SJSA1 (cell line): ENCODE measurements around the gene HAPLN3. TPM values are rescaled to one million over a fixed set of nuclear protein-coding genes. Genes with fewer than 3 reads are reported as not detected.
A peak's percentile ranks its signal among the peaks of the same experiment; 100 is the strongest.

Experiments used
- DNase-seq, 2 experiments: peaks; one replicate each; pipeline ENCODE4 v3.0.0-alpha.2; 2015 to 2020; ENCODE audit warnings: low spot score in 2 of 2, low read depth in 1 of 2
- H3K27ac ChIP-seq: fragments of 250-450 bp; sonication (Bioruptor Pico); 2 replicates; pipeline ENCODE4 v1.5.1; 2020; ENCODE audit warnings: mild to moderate bottlenecking, moderate library complexity
- H3K27me3 ChIP-seq: fragments of 250-450 bp; sonication (Bioruptor Pico); replicated peaks from 2 replicates; pipeline ENCODE4 v1.5.1; 2020; ENCODE audit warnings: mild to moderate bottlenecking, moderate library complexity
- H3K36me3 ChIP-seq: fragments of 250-450 bp; sonication (Bioruptor Pico); 2 replicates; pipeline ENCODE4 v1.5.1; 2020; ENCODE audit warnings: mild to moderate bottlenecking
- H3K4me1 ChIP-seq: fragments of 250-450 bp; sonication (Bioruptor Pico); replicated peaks from 2 replicates; pipeline ENCODE4 v1.6.1; 2021; ENCODE audit warnings: mild to moderate bottlenecking
- H3K4me3 ChIP-seq: fragments of 250-450 bp; sonication (Bioruptor Pico); 2 replicates; pipeline ENCODE4 v1.5.1; 2020; ENCODE audit warnings: mild to moderate bottlenecking
- H3K9me3 ChIP-seq: fragments of 250-450 bp; sonication (Bioruptor Pico); replicated peaks from 2 replicates; pipeline ENCODE4 v1.5.1; 2020; ENCODE audit warnings: mild to moderate bottlenecking
- total RNA-seq: library from RNA; depleted of rRNA; stranded (reverse); fragments of >200 nt; shearing (Covaris generic); gene quantifications from 2 replicates; pipeline ENCODE4 v1.2.3, GENCODE V29; 2014

HAPLN3 gene
- total RNA-seq, 1 experiment from 2014 or later, result 11.9 TPM

DNA sequence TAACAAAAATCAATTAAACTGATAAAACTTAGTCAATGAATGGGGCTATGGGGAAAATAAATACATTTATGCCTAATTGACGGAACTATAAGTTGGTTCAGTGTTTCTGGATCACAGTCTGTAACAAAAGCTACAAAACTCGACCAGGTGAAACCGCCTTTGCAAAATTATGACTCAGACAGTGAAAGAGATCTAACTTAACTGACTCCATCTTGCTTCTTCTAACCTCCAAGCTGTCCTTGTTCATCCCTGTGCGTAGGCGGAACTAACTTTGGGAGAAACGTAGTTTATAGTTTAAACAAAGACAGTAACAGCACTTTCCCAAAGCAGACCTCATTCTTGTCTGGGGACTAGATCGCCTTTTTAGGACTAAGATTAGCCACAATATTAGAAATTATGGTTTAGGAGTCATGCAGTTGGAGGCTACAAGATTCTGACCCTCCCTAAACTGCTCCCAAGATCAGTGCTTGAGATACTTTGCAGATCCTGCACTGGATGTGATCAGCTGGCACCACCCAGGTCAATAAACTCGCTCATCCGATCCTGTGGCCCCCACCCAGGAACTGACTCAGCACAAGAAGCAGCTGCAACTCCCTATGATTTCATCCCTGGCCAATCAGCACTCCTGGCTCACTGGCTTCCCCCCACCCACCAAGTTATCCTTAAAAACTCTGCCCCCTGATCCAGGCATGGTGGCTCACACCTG lies 25.0 kb upstream of the HAPLN3 start:
- no peak overlapping the region for H3K4me3 ChIP-seq
- H3K9me3 ChIP-seq, result no peaks in the 10 kb centered on the region
- H3K4me1 ChIP-seq, result peaks cover 41% of the 10 kb centered on the region
- DNase-seq, result peak; percentile 59 to 83
- no peaks in the 10 kb centered on the region for H3K36me3 ChIP-seq
- H3K27me3 ChIP-seq, result no peaks in the 10 kb centered on the region
- H3K27ac ChIP-seq, result peak overlapping the region; percentile 60

DNA sequence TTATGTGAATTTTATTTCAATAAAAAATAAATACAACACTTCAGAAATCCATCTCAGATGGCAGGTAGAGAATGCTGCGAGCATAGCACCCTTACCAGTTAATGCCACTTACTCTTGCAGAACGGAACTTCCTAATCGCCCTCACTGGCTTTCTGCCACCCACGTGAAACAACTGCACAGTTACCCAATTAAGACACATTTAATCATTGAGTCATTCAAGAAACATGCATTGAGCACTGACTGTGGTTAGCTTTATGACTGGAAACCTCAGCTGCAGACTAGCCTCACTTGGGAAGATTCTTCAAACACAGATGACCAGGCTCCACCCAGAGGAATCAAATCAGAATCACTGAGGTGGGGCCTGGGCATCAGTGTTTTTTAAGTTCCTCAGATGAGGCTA lies 23.4 kb upstream of the HAPLN3 start:
- peak; percentile 87 to 92 for DNase-seq
- H3K27ac ChIP-seq, result peak overlapping the region; percentile 62
- H3K27me3 ChIP-seq, result no peaks in the 10 kb centered on the region
- H3K36me3 ChIP-seq, result no peaks in the 10 kb centered on the region
- no peaks in the 10 kb centered on the region for H3K9me3 ChIP-seq
- peaks cover 41% of the 10 kb centered on the region for H3K4me1 ChIP-seq
- no peak overlapping the region for H3K4me3 ChIP-seq

DNA sequence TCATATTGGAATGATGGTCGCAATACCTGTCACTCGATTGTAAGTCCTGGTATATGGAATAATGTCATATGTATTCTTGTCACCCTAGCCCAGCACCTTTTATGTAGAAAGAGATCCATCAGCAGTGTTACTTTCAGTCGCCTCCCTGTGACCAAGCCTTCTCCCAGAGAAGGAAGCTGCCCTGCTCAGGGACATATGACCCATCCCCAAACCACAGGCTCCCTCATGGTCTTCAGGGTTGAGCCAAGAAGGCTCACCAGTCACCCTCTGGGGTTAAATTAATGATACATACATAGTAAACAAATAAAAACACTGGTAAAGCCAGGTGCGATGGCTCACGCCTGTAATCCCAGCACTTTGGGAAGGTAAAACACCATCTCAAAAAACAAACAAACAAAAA lies 22.4 kb upstream of the HAPLN3 start:
- DNase-seq, result no peak
- Histone ChIP-seq H3K27ac (no peak overlapping the region), H3K4me1 (peaks cover 44% of the 10 kb centered on the region), H3K36me3 (no peaks in the 10 kb centered on the region; the same call in 1 of the 2 replicates), H3K4me3 (no peak overlapping the region), H3K27me3 (no peaks in the 10 kb centered on the region), H3K9me3 (no peaks in the 10 kb centered on the region)

- Histone ChIP-seq H3K4me1 (peaks cover 47% of the 10 kb centered on the region), H3K27ac (no peak overlapping the region), H3K4me3 (no peak overlapping the region), H3K36me3 (peaks cover 11% of the 10 kb centered on the region), H3K9me3 (no peaks in the 10 kb centered on the region), H3K27me3 (no peaks in the 10 kb centered on the region)
- DNase-seq, result no peak
Observed at GRCh38 chr15:88915354-88915753, 20.0 kb upstream of the HAPLN3 start.

- H3K27me3 ChIP-seq, result no peaks in the 10 kb centered on the region
- H3K4me1 ChIP-seq, result peaks cover 32% of the 10 kb centered on the region
- peak overlapping the region; percentile 73 for H3K27ac ChIP-seq
- H3K36me3 ChIP-seq, result peaks cover 26% of the 10 kb centered on the region
- DNase-seq, result no peak
- H3K4me3 ChIP-seq, result peak overlapping the region; percentile 65
- H3K9me3 ChIP-seq, result no peaks in the 10 kb centered on the region
Observed at GRCh38 chr15:88913850-88914169, 18.5 kb upstream of the HAPLN3 start.

DNA sequence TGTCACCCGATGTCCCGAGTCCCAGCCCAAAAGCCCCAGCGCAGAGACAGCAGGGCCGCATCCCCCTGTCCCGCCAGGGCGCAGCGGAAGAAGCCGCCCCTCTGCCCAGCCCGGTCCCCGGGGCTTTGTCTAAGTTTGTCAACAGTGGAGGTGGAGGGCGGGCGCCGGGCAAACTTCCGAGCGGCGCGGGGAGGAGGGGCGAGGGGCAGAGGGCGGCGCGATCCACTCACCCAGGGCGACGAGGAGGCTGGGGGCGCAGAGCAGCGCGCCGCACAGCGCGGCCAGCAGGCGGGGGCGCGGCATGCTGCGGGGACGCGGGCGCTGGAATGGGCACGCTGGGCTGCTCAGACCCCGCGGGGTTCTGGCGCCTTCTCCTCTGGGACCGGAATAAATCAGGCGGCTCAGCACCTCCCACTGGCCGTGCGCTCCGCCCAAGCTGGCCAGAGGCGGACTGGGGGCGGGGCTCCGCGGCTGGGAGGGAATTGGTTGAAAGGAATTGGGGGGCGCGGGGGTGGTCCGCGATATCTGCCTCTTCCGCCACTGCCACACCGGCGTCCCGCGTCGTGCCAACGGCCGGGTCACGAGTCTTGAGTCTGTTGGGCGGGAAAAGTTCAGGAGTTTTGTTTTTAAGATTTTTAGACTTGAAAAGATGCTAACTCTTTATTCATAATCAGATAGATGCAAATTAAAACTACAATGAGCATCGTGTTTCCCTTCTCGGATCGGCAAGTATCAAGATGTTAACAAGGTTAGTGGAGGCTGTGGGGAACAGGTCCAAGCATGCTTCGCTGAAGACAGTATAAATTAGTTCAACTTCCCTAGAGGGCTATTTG lies 17.9 kb upstream of the HAPLN3 start, which contains the start of gene MFGE8:
MFGE8 (minus strand) TSS at position 363 of the 833 bp plus-strand sequence; CDS start at position 303, 60 bp downstream.
- Histone ChIP-seq H3K4me1 (peaks cover 26% of the 10 kb centered on the region), H3K27ac (peak within 1 kb of the TSS; percentile 73), H3K4me3 (peak within 1 kb of the TSS; percentile 65), H3K36me3 (peaks cover 32% of the 10 kb centered on the region), H3K9me3 (no peaks in the 10 kb centered on the region), H3K27me3 (no peaks in the 10 kb centered on the region)
- peak; percentile 81 to 83 for DNase-seq

DNA sequence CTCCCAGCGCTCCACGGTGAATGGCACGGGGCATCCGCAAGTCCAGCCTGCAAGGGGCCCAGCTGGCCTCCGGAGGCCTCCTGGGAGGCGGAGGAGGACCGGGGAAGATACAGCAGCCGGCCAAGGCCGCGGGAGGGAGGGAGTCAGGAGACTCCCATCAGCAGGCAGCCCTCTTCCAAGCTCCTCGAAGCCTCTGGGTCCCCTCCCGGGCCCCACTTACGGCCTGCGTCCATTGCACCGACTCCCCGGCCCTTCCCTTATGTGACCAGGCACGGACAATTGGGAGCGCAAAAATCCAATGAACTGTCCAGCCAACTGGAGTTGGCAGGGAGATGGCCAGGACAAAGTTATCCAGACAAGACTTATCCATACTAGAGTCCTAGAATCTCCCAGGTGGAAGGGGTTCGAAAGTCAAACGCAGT lies 17.2 kb upstream of the HAPLN3 start:
- H3K9me3 ChIP-seq, result no peaks in the 10 kb centered on the region
- peaks cover 21% of the 10 kb centered on the region for H3K4me1 ChIP-seq
- DNase-seq, result peak in 1 of 2 experiments; percentile 55
- H3K36me3 ChIP-seq, result peaks cover 39% of the 10 kb centered on the region
- no peaks in the 10 kb centered on the region for H3K27me3 ChIP-seq
- peak overlapping the region; percentile 73; the same call in 1 of the 2 replicates for H3K27ac ChIP-seq
- H3K4me3 ChIP-seq, result peak overlapping the region; percentile 65

DNA sequence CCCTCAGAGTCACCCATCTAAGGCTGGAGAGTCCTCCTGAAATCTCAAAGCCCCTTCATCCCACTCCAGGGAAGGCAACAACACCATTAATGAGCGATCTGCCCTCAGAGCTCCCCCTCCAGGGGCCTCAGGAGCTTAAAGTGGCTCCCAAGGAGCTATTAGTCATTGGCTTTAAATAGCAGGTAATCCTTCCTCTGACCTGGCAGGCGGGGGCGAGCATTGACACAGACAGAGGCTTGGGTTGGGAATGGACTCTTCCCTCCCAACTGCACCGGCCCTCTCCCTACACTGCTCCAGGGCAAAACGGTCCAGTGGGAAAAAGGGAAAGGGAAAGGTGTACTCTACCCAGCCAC lies 16.4 kb upstream of the HAPLN3 start:
- DNase-seq, result no peak
- Histone ChIP-seq H3K9me3 (no peaks in the 10 kb centered on the region), H3K4me3 (peak overlapping the region; percentile 65), H3K27ac (no peak overlapping the region), H3K36me3 (peaks cover 46% of the 10 kb centered on the region), H3K27me3 (no peaks in the 10 kb centered on the region), H3K4me1 (peaks cover 21% of the 10 kb centered on the region)

- H3K27me3 ChIP-seq, result no peaks in the 10 kb centered on the region
- no peak for DNase-seq
- H3K9me3 ChIP-seq, result no peaks in the 10 kb centered on the region
- H3K27ac ChIP-seq, result no peak overlapping the region
- H3K4me3 ChIP-seq, result no peak overlapping the region
- H3K4me1 ChIP-seq, result peaks cover 21% of the 10 kb centered on the region
- H3K36me3 ChIP-seq, result peaks cover 60% of the 10 kb centered on the region
Observed at GRCh38 chr15:88909956-88910831, 14.8 kb upstream of the HAPLN3 start.

GRCh38 chr15:88908697-88909621 lies 13.6 kb upstream of the HAPLN3 start:
- Histone ChIP-seq H3K36me3 (peaks cover 70% of the 10 kb centered on the region), H3K27me3 (no peaks in the 10 kb centered on the region), H3K27ac (no peak overlapping the region), H3K4me1 (peaks cover 26% of the 10 kb centered on the region), H3K4me3 (no peak overlapping the region), H3K9me3 (no peaks in the 10 kb centered on the region)
- DNase-seq, result no peak

GRCh38 chr15:88908123-88908522 lies 12.8 kb upstream of the HAPLN3 start:
- Histone ChIP-seq H3K4me3 (no peak overlapping the region), H3K9me3 (no peaks in the 10 kb centered on the region), H3K36me3 (peaks cover 76% of the 10 kb centered on the region), H3K4me1 (peaks cover 23% of the 10 kb centered on the region), H3K27me3 (no peaks in the 10 kb centered on the region), H3K27ac (no peak overlapping the region)
- DNase-seq, result no peak

DNA sequence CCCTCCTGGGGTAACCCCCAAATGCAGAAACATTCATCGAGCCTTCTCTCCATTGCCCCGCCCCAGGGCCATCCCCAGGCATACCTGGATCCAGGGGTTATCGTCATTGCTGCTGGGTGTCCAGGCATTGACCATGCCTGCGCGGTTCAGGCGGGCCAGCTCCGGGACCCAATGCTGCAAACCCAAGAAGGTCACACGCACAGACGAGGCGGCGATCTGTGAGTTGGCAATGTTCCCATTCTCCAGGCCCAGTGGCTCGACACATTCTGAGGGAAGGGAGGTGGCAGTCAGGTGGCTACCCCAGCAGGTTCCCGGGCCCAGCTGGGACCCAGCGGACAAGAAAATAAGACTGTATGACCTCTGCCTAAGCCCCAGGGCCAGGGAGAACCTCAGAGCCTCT lies 11.8 kb upstream of the HAPLN3 start:
- H3K27ac ChIP-seq, result no peak overlapping the region
- no peaks in the 10 kb centered on the region for H3K27me3 ChIP-seq
- no peak overlapping the region for H3K4me3 ChIP-seq
- peaks cover 17% of the 10 kb centered on the region for H3K4me1 ChIP-seq
- H3K36me3 ChIP-seq, result peaks cover 84% of the 10 kb centered on the region
- no peak for DNase-seq
- no peaks in the 10 kb centered on the region for H3K9me3 ChIP-seq

DNA sequence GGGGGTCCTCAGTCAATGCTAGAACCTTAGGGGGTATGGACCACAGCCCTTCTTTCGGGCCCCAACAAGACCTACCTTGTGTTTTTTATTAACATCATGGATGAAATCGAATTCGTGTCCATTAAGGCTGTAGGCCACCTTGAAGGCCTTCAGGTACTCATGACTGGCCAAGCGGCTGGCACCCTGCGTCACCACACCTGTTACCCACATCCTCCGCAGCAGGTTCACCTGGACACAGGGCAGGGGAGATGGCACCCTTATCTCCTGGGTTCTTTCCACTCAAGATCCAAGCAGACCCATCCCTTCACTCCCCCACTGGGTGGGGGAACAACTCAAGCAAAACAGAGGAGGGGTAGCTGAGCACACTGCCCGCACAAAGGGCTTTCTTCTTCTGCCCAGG lies 11.2 kb upstream of the HAPLN3 start:
- H3K4me1 ChIP-seq, result peaks cover 11% of the 10 kb centered on the region
- no peaks in the 10 kb centered on the region for H3K27me3 ChIP-seq
- H3K36me3 ChIP-seq, result peaks cover 87% of the 10 kb centered on the region
- DNase-seq, result no peak
- H3K9me3 ChIP-seq, result no peaks in the 10 kb centered on the region
- H3K4me3 ChIP-seq, result no peak overlapping the region
- no peak overlapping the region for H3K27ac ChIP-seq
